ENCODE data around the gene UFSP1.

UFSP1 gene

GRCh38 chr7:100890653-100891567 is 1.4 kb upstream of the UFSP1 start:
- H3K36me3 Mint-ChIP-seq (ENCODE audit: low read depth): peaks cover 29% of the 10 kb centered on the region
- peak overlapping the region; percentile 51 for H3K27ac Mint-ChIP-seq
- ATAC-seq: no peak
- H3K4me1 Mint-ChIP-seq: peaks cover 43% of the 10 kb centered on the region
- H3K4me3 Mint-ChIP-seq: peak overlapping the region; percentile 82
- no peaks in the 10 kb centered on the region for H3K9me3 Mint-ChIP-seq
- no peak for DNase-seq
- H3K27me3 Mint-ChIP-seq: peaks cover 30% of the 10 kb centered on the region

- peaks cover 46% of the 10 kb centered on the region for H3K36me3 Mint-ChIP-seq (ENCODE audit: low read depth)
- no peak for DNase-seq
- H3K4me1 Mint-ChIP-seq: peaks cover 54% of the 10 kb centered on the region
- no peaks in the 10 kb centered on the region for H3K9me3 Mint-ChIP-seq
- peak overlapping the region; percentile 82 for H3K4me3 Mint-ChIP-seq
- H3K27me3 Mint-ChIP-seq: peaks cover 24% of the 10 kb centered on the region
- H3K27ac Mint-ChIP-seq: peak overlapping the region; percentile 89
- no peak for ATAC-seq
Observed at GRCh38 chr7:100888291-100888987, 1.1 kb downstream of the UFSP1 start.

GRCh38 chr7:100887516-100888290 is 1.8 kb downstream of the UFSP1 start:
- peak; percentile 31 for ATAC-seq
- DNase-seq: peak; percentile 60
- peak overlapping the region; percentile 82 for H3K4me3 Mint-ChIP-seq
- no peaks in the 10 kb centered on the region for H3K9me3 Mint-ChIP-seq
- H3K36me3 Mint-ChIP-seq (ENCODE audit: low read depth): peaks cover 52% of the 10 kb centered on the region
- H3K27me3 Mint-ChIP-seq: peaks cover 20% of the 10 kb centered on the region
- H3K27ac Mint-ChIP-seq: peak overlapping the region; percentile 89
- H3K4me1 Mint-ChIP-seq: peaks cover 57% of the 10 kb centered on the region

- no peak for DNase-seq
- H3K36me3 Mint-ChIP-seq (ENCODE audit: low read depth): peaks cover 56% of the 10 kb centered on the region
- H3K4me1 Mint-ChIP-seq: peaks cover 57% of the 10 kb centered on the region
Observed at GRCh38 chr7:100886936-100887515, 2.5 kb downstream of the UFSP1 start.

GRCh38 chr7:100886142-100886935 is 3.2 kb downstream of the UFSP1 start:
- peak overlapping the region; percentile 82 for H3K4me3 Mint-ChIP-seq
- DNase-seq (no peak), ATAC-seq (no peak)
- no peaks in the 10 kb centered on the region for H3K9me3 Mint-ChIP-seq
- peak overlapping the region; percentile 89 for H3K27ac Mint-ChIP-seq
- peaks cover 53% of the 10 kb centered on the region for H3K4me1 Mint-ChIP-seq
- H3K36me3 Mint-ChIP-seq (ENCODE audit: low read depth): peaks cover 62% of the 10 kb centered on the region
- H3K27me3 Mint-ChIP-seq: peaks cover 7% of the 10 kb centered on the region

More at GRCh38 chr7:100886936-100887515, 2.5 kb downstream of the UFSP1 start:
- no peaks in the 10 kb centered on the region for H3K9me3 Mint-ChIP-seq
- ATAC-seq: no peak
- peak overlapping the region; percentile 89 for H3K27ac Mint-ChIP-seq
- H3K27me3 Mint-ChIP-seq: peaks cover 14% of the 10 kb centered on the region
- peak overlapping the region; percentile 82 for H3K4me3 Mint-ChIP-seq

- ATAC-seq (no peak), DNase-seq (no peak)
- Mint-ChIP-seq H3K27ac (peak overlapping the region; percentile 78), H3K27me3 (peaks cover 4% of the 10 kb centered on the region), H3K4me3 (peak overlapping the region; percentile 1), H3K9me3 (no peaks in the 10 kb centered on the region), H3K36me3 (ENCODE audit: low read depth) (peaks cover 67% of the 10 kb centered on the region), H3K4me1 (peaks cover 50% of the 10 kb centered on the region)
Observed at GRCh38 chr7:100885440-100886141, 3.9 kb downstream of the UFSP1 start.

GRCh38 chr7:100884736-100885439 is 4.6 kb downstream of the UFSP1 start:
- H3K9me3 Mint-ChIP-seq: no peaks in the 10 kb centered on the region
- peaks cover 72% of the 10 kb centered on the region for H3K36me3 Mint-ChIP-seq (ENCODE audit: low read depth)
- no peak for DNase-seq
- peak overlapping the region; percentile 83 for H3K27ac Mint-ChIP-seq
- peaks cover 47% of the 10 kb centered on the region for H3K4me1 Mint-ChIP-seq
- H3K27me3 Mint-ChIP-seq: no peaks in the 10 kb centered on the region
- peak overlapping the region; percentile 45 for H3K4me3 Mint-ChIP-seq
- no peak for ATAC-seq

GRCh38 chr7:100882785-100883526 is 6.6 kb downstream of the UFSP1 start:
- no peak for ATAC-seq
- Mint-ChIP-seq H3K36me3 (ENCODE audit: low read depth) (peaks cover 84% of the 10 kb centered on the region), H3K27ac (peak overlapping the region; percentile 71), H3K9me3 (no peaks in the 10 kb centered on the region), H3K27me3 (no peaks in the 10 kb centered on the region), H3K4me1 (peaks cover 54% of the 10 kb centered on the region), H3K4me3 (no peak overlapping the region)
- no peak for DNase-seq

GRCh38 chr7:100882201-100882600 is 7.3 kb downstream of the UFSP1 start:
- no peak overlapping the region for H3K27ac Mint-ChIP-seq
- H3K36me3 Mint-ChIP-seq (ENCODE audit: low read depth): peaks cover 81% of the 10 kb centered on the region
- H3K4me1 Mint-ChIP-seq: peaks cover 52% of the 10 kb centered on the region
- H3K4me3 Mint-ChIP-seq: no peak overlapping the region
- ATAC-seq (no peak), DNase-seq (no peak)
- no peaks in the 10 kb centered on the region for H3K9me3 Mint-ChIP-seq
- no peaks in the 10 kb centered on the region for H3K27me3 Mint-ChIP-seq

GRCh38 chr7:100881136-100881535 is 8.4 kb downstream of the UFSP1 start:
- no peak overlapping the region for H3K27ac Mint-ChIP-seq
- no peak overlapping the region for H3K4me3 Mint-ChIP-seq
- no peaks in the 10 kb centered on the region for H3K27me3 Mint-ChIP-seq
- DNase-seq: no peak
- H3K36me3 Mint-ChIP-seq (ENCODE audit: low read depth): peaks cover 80% of the 10 kb centered on the region
- H3K4me1 Mint-ChIP-seq: peaks cover 51% of the 10 kb centered on the region
- ATAC-seq: no peak
- no peaks in the 10 kb centered on the region for H3K9me3 Mint-ChIP-seq

GRCh38 chr7:100880645-100881044 is 8.9 kb downstream of the UFSP1 start:
- no peak for DNase-seq
- Mint-ChIP-seq H3K9me3 (no peaks in the 10 kb centered on the region), H3K4me3 (no peak overlapping the region), H3K36me3 (ENCODE audit: low read depth) (peaks cover 77% of the 10 kb centered on the region), H3K27ac (no peak overlapping the region), H3K4me1 (peaks cover 51% of the 10 kb centered on the region), H3K27me3 (no peaks in the 10 kb centered on the region)
- ATAC-seq: no peak

- Mint-ChIP-seq H3K27ac (peak overlapping the region; percentile 77), H3K36me3 (ENCODE audit: low read depth) (peaks cover 78% of the 10 kb centered on the region), H3K27me3 (no peaks in the 10 kb centered on the region), H3K4me3 (no peak overlapping the region), H3K9me3 (no peaks in the 10 kb centered on the region), H3K4me1 (peaks cover 50% of the 10 kb centered on the region)
- no peak for DNase-seq
- no peak for ATAC-seq
Observed at GRCh38 chr7:100879685-100880261, 9.7 kb downstream of the UFSP1 start.
